ENCODE results near the gene ZNF831.

Gene ZNF831

GRCh38 chr20:59253779-59254319, 90.2 kb downstream of the ZNF831 start:
- DNase-seq, result no peak

GRCh38 chr20:59255256-59255655, 91.6 kb downstream of the ZNF831 start:
- no peak for DNase-seq

GRCh38 chr20:59258221-59258621, 94.6 kb downstream of the ZNF831 start:
- no peak for DNase-seq

- no peak for DNase-seq
Observed at GRCh38 chr20:59259946-59260345, 96.3 kb downstream of the ZNF831 start.

DNA sequence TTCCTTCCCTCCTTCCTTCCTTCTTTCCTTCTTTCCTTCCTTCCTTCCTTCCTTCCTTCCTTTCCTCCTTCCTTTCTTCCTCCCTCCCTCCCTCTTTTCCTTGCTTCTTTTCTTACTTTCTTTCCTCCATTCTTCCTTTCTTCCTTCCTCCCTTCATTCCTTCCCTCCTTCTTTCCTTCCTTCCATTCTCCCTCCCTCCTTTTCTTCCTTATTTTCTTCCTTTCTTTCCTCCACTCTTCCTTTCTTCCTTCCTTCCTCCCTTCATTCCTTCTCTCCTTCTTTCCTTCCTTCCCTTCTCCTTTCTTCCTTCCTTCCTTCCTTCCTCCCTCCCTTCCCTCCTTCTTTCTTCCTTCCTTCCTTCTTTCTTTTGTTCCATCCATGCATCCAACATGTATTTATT, 101.7 kb downstream of the ZNF831 start:
- no peak for DNase-seq

DNA sequence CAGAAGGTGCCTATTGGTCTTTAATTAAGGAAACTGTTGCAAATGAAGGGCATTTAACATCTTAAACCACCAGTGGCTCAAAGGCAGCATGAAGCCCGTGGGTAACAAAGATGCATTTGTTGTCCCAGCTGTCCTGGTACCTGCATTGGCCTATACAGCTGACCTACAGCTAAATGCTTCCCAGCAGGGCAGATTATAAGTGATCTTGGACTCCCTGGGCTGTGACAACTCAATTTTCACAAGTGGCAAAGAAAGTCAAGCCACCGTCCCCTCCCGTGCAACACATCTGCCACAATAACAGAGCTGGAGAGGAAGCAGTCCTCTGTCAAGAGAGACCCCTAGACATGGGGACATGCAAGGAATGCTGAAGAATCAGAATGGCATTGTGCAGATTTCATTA, 105.2 kb downstream of the ZNF831 start:
- no peak for DNase-seq

- no peak for DNase-seq
Observed at GRCh38 chr20:59269411-59270025, 105.9 kb downstream of the ZNF831 start.

DNA sequence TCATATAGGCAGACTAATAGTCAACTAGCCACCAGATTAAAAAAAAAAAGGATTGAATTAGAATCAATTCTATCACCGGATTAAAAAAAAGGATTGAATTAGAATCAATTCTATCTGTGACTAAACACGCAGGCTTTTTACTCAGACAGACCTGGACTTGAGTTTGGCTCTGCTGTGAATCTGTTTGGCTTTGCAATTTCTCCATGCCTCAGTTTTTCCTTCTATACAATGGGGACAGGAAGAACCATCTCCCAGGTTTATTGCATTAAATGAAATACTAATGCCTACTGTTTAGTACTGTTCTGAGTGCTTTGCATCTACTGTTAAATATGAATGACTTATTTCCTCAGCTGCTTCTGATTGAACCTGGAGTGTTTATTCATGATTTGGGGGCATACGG, 106.8 kb downstream of the ZNF831 start:
- DNase-seq, result no peak

- DNase-seq, result no peak
Observed at GRCh38 chr20:59273739-59274357, 110.2 kb downstream of the ZNF831 start.

GRCh38 chr20:59276938-59277337, 113.3 kb downstream of the ZNF831 start:
- no peak for DNase-seq

GRCh38 chr20:59284470-59284869, 120.8 kb downstream of the ZNF831 start:
- DNase-seq, result no peak

GRCh38 chr20:59289994-59290393, 126.4 kb downstream of the ZNF831 start:
- DNase-seq, result no peak

DNA sequence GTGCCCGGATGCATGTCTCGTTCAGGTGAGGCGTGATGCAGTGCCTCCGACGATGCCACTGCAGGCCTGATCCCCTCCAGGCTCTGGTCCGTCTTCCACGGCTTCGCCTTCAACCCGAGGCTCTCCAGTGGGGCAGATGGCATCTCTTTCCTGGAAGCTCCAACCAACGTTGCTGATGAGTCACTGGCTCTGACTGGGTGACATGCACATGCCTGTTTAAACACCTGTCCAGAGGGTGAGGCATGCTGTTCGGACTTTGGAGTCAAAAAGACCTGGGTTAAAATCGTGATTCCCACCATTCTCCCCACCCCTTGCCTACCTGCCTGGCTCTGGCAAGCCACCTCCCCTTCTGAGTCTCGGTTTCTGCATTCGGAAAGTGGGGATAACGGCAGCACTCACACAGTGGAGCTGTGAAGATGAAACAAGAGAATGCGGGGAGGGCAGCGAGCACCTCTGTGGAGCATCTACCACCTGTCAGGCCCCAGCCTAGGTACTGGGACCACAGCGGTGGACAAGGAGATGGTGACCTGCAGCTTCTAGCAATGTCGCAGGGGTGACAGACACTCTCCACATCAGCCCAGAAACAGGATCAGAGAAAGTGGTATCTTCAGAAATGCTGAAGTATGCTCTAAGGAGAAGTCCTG, 128.2 kb downstream of the ZNF831 start:
- no peak for DNase-seq

GRCh38 chr20:59295531-59295930, 131.9 kb downstream of the ZNF831 start:
- DNase-seq, result no peak

DNA sequence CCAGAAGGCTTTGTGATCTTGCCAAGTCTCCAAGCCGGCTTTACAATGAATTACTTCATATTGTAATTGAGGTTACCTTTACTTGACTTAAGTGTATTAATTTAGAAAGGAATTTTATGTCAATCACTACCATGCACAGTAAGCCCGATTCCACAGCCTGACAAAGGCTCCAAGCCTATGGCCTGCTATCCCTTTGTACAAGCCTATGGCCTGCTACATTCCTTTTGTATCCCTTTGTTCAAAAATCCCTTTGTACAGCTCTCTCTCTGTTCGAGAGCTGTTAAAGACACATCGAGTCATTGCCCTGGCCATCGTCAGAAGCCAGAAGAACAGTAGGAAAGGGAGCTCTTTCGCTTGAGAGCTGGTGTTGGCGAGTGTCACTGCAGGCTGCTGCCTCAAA, 134.1 kb downstream of the ZNF831 start:
- no peak for DNase-seq

DNA sequence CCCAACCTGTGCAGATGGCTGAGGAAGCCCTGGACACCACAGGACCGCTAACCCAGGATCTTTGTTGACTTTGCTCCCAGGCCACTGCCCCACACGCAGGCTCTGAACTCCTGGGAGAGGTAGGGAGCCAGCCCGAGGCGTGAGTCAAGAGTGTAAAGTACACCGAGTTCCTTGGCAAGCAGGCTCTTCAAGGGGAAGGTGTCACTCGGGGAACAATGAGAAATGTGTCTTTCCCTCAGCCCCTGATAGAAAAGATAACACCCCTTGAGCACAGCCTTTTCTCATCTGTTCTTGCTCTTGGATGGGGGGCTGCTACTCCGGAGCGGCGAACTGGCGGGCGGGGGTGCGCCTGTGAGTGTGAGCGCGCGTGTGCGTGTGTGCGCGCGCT, 136.3 kb downstream of the ZNF831 start:
- DNase-seq, result no peak

DNA sequence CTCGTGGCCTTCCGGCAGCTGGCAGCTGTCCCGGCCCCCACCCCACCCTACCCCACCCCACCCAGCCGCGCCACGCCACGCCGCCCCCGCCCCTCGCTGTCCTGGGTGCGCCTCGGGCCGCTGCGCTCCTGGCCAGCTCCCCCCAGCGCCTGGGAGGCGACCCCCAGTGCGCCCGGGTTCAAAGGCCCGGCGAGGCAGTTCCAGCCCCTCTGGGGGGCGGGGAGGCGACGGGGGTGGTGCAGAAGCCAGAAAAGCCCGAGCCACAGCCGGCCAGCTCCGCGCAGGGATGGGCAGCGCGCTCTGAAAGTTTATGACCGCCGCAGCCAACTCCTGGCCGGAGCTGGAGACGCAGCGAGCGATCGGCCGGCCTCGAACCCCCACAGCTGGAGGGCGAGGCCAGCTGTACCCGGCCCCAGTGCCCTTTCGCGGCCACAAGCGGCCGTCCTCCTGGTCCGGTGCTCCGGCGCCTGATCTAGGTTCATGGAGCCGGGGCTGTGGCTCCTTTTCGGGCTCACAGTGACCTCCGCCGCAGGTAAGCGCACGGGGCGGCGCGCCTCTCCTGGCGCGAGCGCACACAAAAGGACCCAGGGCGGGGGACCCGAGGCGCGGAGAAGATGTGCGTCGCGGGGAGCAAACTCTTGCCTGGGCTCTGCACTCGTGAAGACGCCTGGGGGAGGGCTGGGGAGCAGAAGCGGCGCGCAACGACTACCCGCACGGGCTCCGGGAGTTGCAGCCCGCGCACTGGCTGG, 136.9 kb downstream of the ZNF831 start, which contains the start of gene EDN3:
Gene EDN3, plus strand, starts transcription at position 279 of the 749 bp plus-strand sequence. Its CDS starts 202 bp downstream, at position 481.
- DNase-seq, result no peak

GRCh38 chr20:59301343-59302007, 137.9 kb downstream of the ZNF831 start:
- DNase-seq, result no peak

- DNase-seq, result no peak
Observed at GRCh38 chr20:59305908-59306655, 142.5 kb downstream of the ZNF831 start.

DNA sequence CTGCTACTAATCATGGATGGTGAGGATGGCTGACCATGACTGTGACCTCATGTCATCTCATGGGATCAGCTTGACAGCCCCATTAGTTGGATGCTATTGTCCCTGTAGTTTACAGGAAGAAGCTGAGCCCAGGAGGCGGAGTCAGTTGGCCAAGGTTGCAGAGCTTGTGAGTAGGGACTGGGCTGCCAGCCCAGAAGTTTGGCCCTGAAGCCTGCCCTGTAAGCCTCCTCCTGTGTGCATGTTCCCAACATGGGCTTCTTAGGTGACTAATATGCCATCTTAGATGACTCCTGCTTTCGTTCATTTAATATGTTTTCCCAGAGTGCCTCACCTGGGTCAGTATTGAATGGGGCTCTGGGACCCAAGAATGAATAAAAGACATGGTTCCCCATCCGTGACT, 143.6 kb downstream of the ZNF831 start:
- DNase-seq, result no peak
